Naive thymus-derived CD4-positive, alpha-beta T cell (primary cell): ENCODE data around the gene SCN8A. TPM values are rescaled to one million over a fixed set of nuclear protein-coding genes. Genes with fewer than 3 reads are reported as not detected.

Experiments
- ATAC-seq: fragments of 150-1000 bp; cut with Tn5 transposase; 2 replicates; pipeline ENCODE4 v1.10.0; 2021; ENCODE audit warnings: mild to moderate bottlenecking, moderate library complexity
- CTCF ChIA-PET: fragments of 350-600 bp; sonication (Branson Sonifier 250); formaldehyde crosslinking; loops from one replicate; lab custom pipeline; 2021; ENCODE audit warnings: antibody characterized with exemption; lab: Charles Lee
- POLR2A ChIA-PET: fragments of 350-600 bp; sonication (Branson Sonifier 250); formaldehyde crosslinking; loops from one replicate; lab custom pipeline; 2021; ENCODE audit warnings: antibody characterized with exemption, inconsistent platforms; lab: Charles Lee
- DNase-seq, 9 donors: peaks; one replicate each; pipeline versions ENCODE4 v3.0.0 to v3.0.0-alpha.2; 2020 to 2022; ENCODE audit warnings: mixed read lengths in 1 of 9
- H3K27ac ChIP-seq: one replicate; pipeline ENCODE4 v1.7.0; 2013; ENCODE audit warnings: mild to moderate bottlenecking, low read depth, low read length, moderate library complexity
- H3K27me3 ChIP-seq, 2 donors: one replicate each; pipeline ENCODE4 v1.7.0; 2013; ENCODE audit warnings: low read length in 2 of 2, mild to moderate bottlenecking in 2 of 2, moderate library complexity in 2 of 2; ENCODE audit not compliant: control insufficient read depth in 2 of 2, insufficient read depth in 2 of 2
- H3K36me3 ChIP-seq, 3 experiments: 1 replicate in 2 of 3; 2 replicates in 1 of 3; pipeline ENCODE4 v1.7.0; 2013; ENCODE audit warnings: low read length in 3 of 3, mild to moderate bottlenecking in 3 of 3, moderate library complexity in 1 of 3; ENCODE audit not compliant: insufficient read depth in 3 of 3, control insufficient read depth in 2 of 3
- H3K4me1 ChIP-seq, 2 donors: one replicate each; pipeline ENCODE4 v1.7.0; 2013; ENCODE audit warnings: low read length in 2 of 2, mild to moderate bottlenecking in 2 of 2, moderate library complexity in 1 of 2; ENCODE audit not compliant: control insufficient read depth in 2 of 2, insufficient read depth in 2 of 2
- H3K4me3 ChIP-seq: 2 replicates; pipeline ENCODE4 v1.7.0; 2013; ENCODE audit warnings: mild to moderate bottlenecking, low read length
- H3K9me3 ChIP-seq, 3 experiments: 1 replicate in 2 of 3; 2 replicates in 1 of 3; pipeline ENCODE4 v1.7.0; 2013; ENCODE audit warnings: low read length in 3 of 3; ENCODE audit not compliant: control insufficient read depth in 2 of 3
- H3K27ac Mint-ChIP-seq, 9 donors: one replicate each; pipeline ENCODE4 v1.8.0; 2020 to 2022; ENCODE audit warnings: mixed read lengths in 9 of 9, mild to moderate bottlenecking in 8 of 9, moderate library complexity in 5 of 9, inconsistent platforms in 2 of 9
- H3K27me3 Mint-ChIP-seq, 5 donors: one replicate each; pipeline ENCODE4 v1.8.0; 2021 to 2022; ENCODE audit warnings: mixed read lengths in 5 of 5, mild to moderate bottlenecking in 1 of 5
- H3K36me3 Mint-ChIP-seq, 5 donors: one replicate each; pipeline ENCODE4 v1.8.0; 2020 to 2022; ENCODE audit warnings: mixed read lengths in 5 of 5, mild to moderate bottlenecking in 3 of 5, inconsistent platforms in 1 of 5
- H3K4me1 Mint-ChIP-seq, 7 donors: one replicate each; pipeline ENCODE4 v1.8.0; 2020 to 2022; ENCODE audit warnings: mixed read lengths in 7 of 7, mild to moderate bottlenecking in 3 of 7, inconsistent platforms in 1 of 7
- H3K4me3 Mint-ChIP-seq, 10 donors: one replicate each; pipeline ENCODE4 v1.8.0; 2020 to 2022; ENCODE audit warnings: mild to moderate bottlenecking in 10 of 10, mixed read lengths in 10 of 10, moderate library complexity in 6 of 10, inconsistent platforms in 2 of 10
- H3K9me3 Mint-ChIP-seq, 11 donors: one replicate each; pipeline ENCODE4 v1.8.0; 2020 to 2022; ENCODE audit warnings: mixed read lengths in 11 of 11, mild to moderate bottlenecking in 4 of 11, inconsistent platforms in 1 of 11, moderate library complexity in 1 of 11
- intact Hi-C, 2 donors: fragments of 100-400 bp; cut with micrococcal nuclease; formaldehyde crosslinking; loops; one replicate each; pipeline ENCODE4 v1.15.1; 2023
- polyA plus RNA-seq, 2 donors: library from polyadenylated mRNA; unstranded; fragments of 300-500 nt; fragmentation: Illumina TruSeq; gene quantifications; one replicate each; pipeline ENCODE4 v1.2.3, GENCODE V29; 2021
- total RNA-seq, 6 experiments: library from RNA in 5 of 6; stranded (reverse) in 5 of 6; gene quantifications; 1 replicate in 5 of 6; 2 replicates in 1 of 6; pipeline ENCODE4 v1.2.3 and lab custom pipeline; 2021 to 2026

The SCN8A gene
- total and polyA plus RNA-seq, 7 experiments from 2014 or later, result 0.01 to 1.1 (median 0.33) TPM

GRCh38 chr12:51801027-51801426 lies 210.0 kb downstream of the SCN8A start:
- DNase-seq (no peak), ATAC-seq (no peak)
- no peak overlapping the region for H3K4me3 Mint-ChIP-seq
- H3K9me3 ChIP-seq, result no peaks in the 10 kb centered on the region
- H3K9me3 Mint-ChIP-seq, result no peaks in the 10 kb centered on the region
- ChIA-PET CTCF (no interaction called here), POLR2A (no interaction called here)
- no peaks in the 10 kb centered on the region for H3K27me3 ChIP-seq
- no peak overlapping the region for H3K27ac Mint-ChIP-seq
- no peak overlapping the region for H3K4me3 ChIP-seq
- no peaks in the 10 kb centered on the region for H3K27me3 Mint-ChIP-seq
- no peaks in the 10 kb centered on the region for H3K4me1 ChIP-seq
- H3K27ac ChIP-seq, result no peak overlapping the region
- no peaks in the 10 kb centered on the region for H3K4me1 Mint-ChIP-seq
- no peaks in the 10 kb centered on the region for H3K36me3 ChIP-seq
- intact Hi-C loops, result no loop called here
- H3K36me3 Mint-ChIP-seq, result no peaks in the 10 kb centered on the region

- H3K4me3 Mint-ChIP-seq, result no peak overlapping the region
- CTCF ChIA-PET, result interaction anchor here (1.0 kb wide), 1 partner anchor 14 kb away, joined by 3 read pairs; no protein-coding TSS in a partner anchor
- peaks cover 0 to 10% (median 0%) of the 10 kb centered on the region in 5 donors for H3K27me3 Mint-ChIP-seq
- peaks cover 0 to 4% (median 0%) of the 10 kb centered on the region in 5 donors for H3K36me3 Mint-ChIP-seq
- H3K4me1 ChIP-seq, result no peaks in the 10 kb centered on the region
- H3K4me3 ChIP-seq, result no peak overlapping the region
- no peak overlapping the region for H3K27ac ChIP-seq
- H3K9me3 Mint-ChIP-seq, result no peaks in the 10 kb centered on the region
- no peak for DNase-seq
- no peak overlapping the region for H3K27ac Mint-ChIP-seq
- H3K4me1 Mint-ChIP-seq, result no peaks in the 10 kb centered on the region
- H3K36me3 ChIP-seq, result no peaks in the 10 kb centered on the region
- no peaks in the 10 kb centered on the region for H3K9me3 ChIP-seq
- POLR2A ChIA-PET, result no interaction called here
- H3K27me3 ChIP-seq, result no peaks in the 10 kb centered on the region
- intact Hi-C loops, result no loop called here
- no peak for ATAC-seq
These were observed 215.9 kb downstream of the SCN8A start for GRCh38 chr12:51806896-51807295.

- peaks cover 0 to 5% (median 0%) of the 10 kb centered on the region in 7 donors for H3K4me1 Mint-ChIP-seq
- Histone ChIP-seq H3K4me1 (no peaks in the 10 kb centered on the region), H3K27me3 (no peaks in the 10 kb centered on the region), H3K27ac (no peak overlapping the region), H3K36me3 (no peaks in the 10 kb centered on the region), H3K9me3 (no peaks in the 10 kb centered on the region), H3K4me3 (no peak overlapping the region)
- peak overlapping the region in 1 of 9 donors; percentile 6 for H3K27ac Mint-ChIP-seq
- ChIA-PET CTCF (interaction anchor here (0.8 kb wide), 1 partner anchor 10 kb away, joined by 3 read pairs; no protein-coding TSS in a partner anchor), POLR2A (no interaction called here)
- ATAC-seq, result no peak
- intact Hi-C loops, result no loop called here
- peaks cover 0 to 19% (median 0%) of the 10 kb centered on the region in 5 donors for H3K27me3 Mint-ChIP-seq
- no peak overlapping the region for H3K4me3 Mint-ChIP-seq
- H3K36me3 Mint-ChIP-seq, result peaks cover 0 to 4% (median 0%) of the 10 kb centered on the region in 5 donors
- H3K9me3 Mint-ChIP-seq, result no peaks in the 10 kb centered on the region
- DNase-seq, result no peak
These were observed 218.2 kb downstream of the SCN8A start for GRCh38 chr12:51809193-51809592.

GRCh38 chr12:51811203-51812202 lies 220.5 kb downstream of the SCN8A start:
- Mint-ChIP-seq H3K36me3 (peaks cover 0 to 2% (median 0%) of the 10 kb centered on the region in 5 donors), H3K4me3 (peak overlapping the region in 1 of 10 donors; percentile 36), H3K27me3 (peaks cover 0 to 33% (median 3%) of the 10 kb centered on the region in 5 donors), H3K27ac (peak overlapping the region in 1 of 9 donors; percentile 41), H3K9me3 (peaks cover 0 to 3% (median 0%) of the 10 kb centered on the region in 11 donors), H3K4me1 (peaks cover 9 to 15% (median 10%) of the 10 kb centered on the region in 7 donors)
- Histone ChIP-seq H3K27ac (no peak overlapping the region), H3K36me3 (no peaks in the 10 kb centered on the region), H3K27me3 (no peaks in the 10 kb centered on the region), H3K9me3 (no peaks in the 10 kb centered on the region), H3K4me3 (no peak overlapping the region), H3K4me1 (peaks cover 4 to 7% of the 10 kb centered on the region in 2 donors)
- intact Hi-C loops, result no loop called here
- no peak for ATAC-seq
- DNase-seq, result no peak
- ChIA-PET CTCF (no interaction called here), POLR2A (interaction anchor here (0.6 to 1.9 kb wide), 2 partner anchors 9 to 121 kb away, joined by 3 to 8 read pairs; no protein-coding TSS in a partner anchor)

- Histone ChIP-seq H3K4me3 (no peak overlapping the region), H3K9me3 (no peaks in the 10 kb centered on the region), H3K27me3 (no peaks in the 10 kb centered on the region), H3K27ac (no peak overlapping the region), H3K36me3 (no peaks in the 10 kb centered on the region), H3K4me1 (peaks cover 4 to 7% of the 10 kb centered on the region in 2 donors)
- peak overlapping the region; percentile 37 to 83 (median 65) for H3K4me3 Mint-ChIP-seq
- intact Hi-C loops, result no loop called here
- H3K9me3 Mint-ChIP-seq, result peaks cover 0 to 3% (median 0%) of the 10 kb centered on the region in 11 donors
- peaks cover 0 to 47% (median 0%) of the 10 kb centered on the region in 5 donors for H3K27me3 Mint-ChIP-seq
- no peak for ATAC-seq
- H3K27ac Mint-ChIP-seq, result peak overlapping the region in 1 of 9 donors; percentile 46
- CTCF ChIA-PET, result interaction anchor here (0.7 to 2.9 kb wide), 3 partner anchors 11 to 146 kb away, joined by 3 to 12 read pairs (median 4); no protein-coding TSS in a partner anchor
- H3K4me1 Mint-ChIP-seq, result peaks cover 9 to 18% (median 10%) of the 10 kb centered on the region in 7 donors
- no peak for DNase-seq
- H3K36me3 Mint-ChIP-seq, result peaks cover 0 to 1% (median 0%) of the 10 kb centered on the region in 5 donors
- POLR2A ChIA-PET, result interaction anchor here (1.0 kb wide), 1 partner anchor 9 kb away, joined by 3 read pairs; no protein-coding TSS in a partner anchor
These were observed 221.8 kb downstream of the SCN8A start for GRCh38 chr12:51812871-51813270.

GRCh38 chr12:51813931-51814310 lies 222.9 kb downstream of the SCN8A start:
- H3K27me3 Mint-ChIP-seq, result peaks cover 0 to 51% (median 0%) of the 10 kb centered on the region in 5 donors
- H3K36me3 Mint-ChIP-seq, result peaks cover 0 to 1% (median 0%) of the 10 kb centered on the region in 5 donors
- H3K9me3 Mint-ChIP-seq, result peaks cover 0 to 3% (median 0%) of the 10 kb centered on the region in 11 donors
- peaks cover 4 to 7% of the 10 kb centered on the region in 2 donors for H3K4me1 ChIP-seq
- intact Hi-C loops, result loop anchor here (1.0 to 2.0 kb wide), 3 partner anchors 33 to 393 kb away; partner anchors contain the start of gene SLC4A8 (in 1 of the 2)
- ChIA-PET CTCF (interaction anchor here (0.7 to 2.9 kb wide), 4 partner anchors 10 to 393 kb away, joined by 3 to 12 read pairs (median 6); no protein-coding TSS in a partner anchor), POLR2A (interaction anchor here (0.6 to 1.3 kb wide), 6 partner anchors 9 to 23 kb away, joined by 3 to 4 read pairs (median 3); no protein-coding TSS in a partner anchor)
- H3K27ac ChIP-seq, result no peak overlapping the region
- peaks cover 9 to 18% (median 10%) of the 10 kb centered on the region in 7 donors for H3K4me1 Mint-ChIP-seq
- peak overlapping the region in 2 of 9 donors; percentile 31 to 90 for H3K27ac Mint-ChIP-seq
- peak overlapping the region; percentile 41 for H3K4me3 ChIP-seq
- peak overlapping the region; percentile 5 to 83 (median 62) for H3K4me3 Mint-ChIP-seq
- ATAC-seq (no peak), DNase-seq (no peak)
- no peaks in the 10 kb centered on the region for H3K9me3 ChIP-seq
- H3K36me3 ChIP-seq, result no peaks in the 10 kb centered on the region
- H3K27me3 ChIP-seq, result no peaks in the 10 kb centered on the region
